GM23338 (cell line): ENCODE results near the gene LRRTM2. TPM values are rescaled to one million over a fixed set of nuclear protein-coding genes. Genes with fewer than 3 reads are reported as not detected.

Source experiments
- ATAC-seq: fragments of 200-7000 bp; cut with Tn5 transposase; 3 replicates; pipeline ENCODE4 v1.9.1; 2020
- DNase-seq: peaks from one replicate; pipeline ENCODE4 v3.0.0-alpha.2; 2015; ENCODE audit warnings: low spot score
- H2AFZ ChIP-seq: fragments of 200-600 bp; sonication (generic); 2 replicates; pipeline ENCODE4 v1.8.0; 2016; ENCODE audit warnings: antibody characterized with exemption, mild to moderate bottlenecking, moderate library complexity
- H3F3A ChIP-seq: fragments of 200-600 bp; sonication (generic); replicated peaks from 2 replicates; pipeline ENCODE4 v1.8.0; 2017; ENCODE audit warnings: antibody characterized with exemption, mixed run types, low read depth
- H3K27ac ChIP-seq: fragments of 200-600 bp; sonication (generic); 2 replicates; pipeline ENCODE4 v1.6.1; 2016; ENCODE audit warnings: low read depth
- H3K27me3 ChIP-seq: fragments of 200-600 bp; sonication (generic); 2 replicates; pipeline ENCODE4 v1.8.0; 2016; ENCODE audit warnings: mild to moderate bottlenecking, mixed run types, moderate library complexity; ENCODE audit not compliant: insufficient read depth
- H3K36me3 ChIP-seq: fragments of 200-600 bp; sonication (generic); 2 replicates; pipeline ENCODE4 v1.8.0; 2016; ENCODE audit warnings: mild to moderate bottlenecking; ENCODE audit not compliant: insufficient read depth
- H3K4me1 ChIP-seq: fragments of 200-600 bp; sonication (generic); 2 replicates; pipeline ENCODE4 v1.8.0; 2016; ENCODE audit warnings: mild to moderate bottlenecking, moderate library complexity; ENCODE audit not compliant: insufficient read depth
- H3K4me2 ChIP-seq: fragments of 200-600 bp; sonication (generic); 2 replicates; pipeline ENCODE4 v1.7.1; 2017; ENCODE audit warnings: mixed run types
- H3K4me3 ChIP-seq: fragments of 200-600 bp; sonication (generic); 2 replicates; pipeline ENCODE4 v1.6.1; 2016; ENCODE audit warnings: mixed run types
- H3K79me2 ChIP-seq: fragments of 200-600 bp; sonication (generic); replicated peaks from 2 replicates; pipeline ENCODE4 v1.8.0; 2017; ENCODE audit warnings: mild to moderate bottlenecking; ENCODE audit not compliant: insufficient read depth
- H3K9me2 ChIP-seq: fragments of 200-600 bp; sonication (generic); 2 replicates; pipeline ENCODE4 v1.8.0; 2017; ENCODE audit not compliant: insufficient read depth
- H4K20me1 ChIP-seq: fragments of 200-600 bp; sonication (generic); replicated peaks from 2 replicates; pipeline ENCODE4 v1.8.0; 2017; ENCODE audit warnings: mild to moderate bottlenecking; ENCODE audit not compliant: insufficient read depth
- H3K27ac Mint-ChIP-seq: 2 replicates; pipeline ENCODE4 v1.8.0; 2020; ENCODE audit warnings: inconsistent platforms, mild to moderate bottlenecking, moderate library complexity, mixed read lengths
- H3K27me3 Mint-ChIP-seq: 3 replicates; pipeline ENCODE4 v1.8.0; 2022; ENCODE audit warnings: low read depth, mild to moderate bottlenecking, moderate library complexity, mixed read lengths, inconsistent platforms; ENCODE audit not compliant: insufficient read depth, poor library complexity
- H3K36me3 Mint-ChIP-seq: 3 replicates; pipeline ENCODE4 v1.8.0; 2021; ENCODE audit warnings: low read depth, mild to moderate bottlenecking, inconsistent platforms, moderate library complexity, mixed read lengths
- H3K4me1 Mint-ChIP-seq: 3 replicates; pipeline ENCODE4 v1.8.0; 2020; ENCODE audit warnings: mild to moderate bottlenecking, inconsistent platforms, mixed read lengths
- H3K4me3 Mint-ChIP-seq: 3 replicates; pipeline ENCODE4 v1.8.0; 2021; ENCODE audit warnings: moderate library complexity, mild to moderate bottlenecking, inconsistent platforms, mixed read lengths
- H3K9me3 Mint-ChIP-seq: 3 replicates; pipeline ENCODE4 v1.8.0; 2020; ENCODE audit warnings: moderate library complexity, mild to moderate bottlenecking, inconsistent platforms, mixed read lengths
- CREB1 ChIP-seq: fragments of 250-450 bp; sonication (Bioruptor Pico); IDR thresholded peaks from 2 replicates; pipeline ENCODE4 v1.5.0; 2020; ENCODE audit warnings: low read depth, mild to moderate bottlenecking, moderate library complexity
- CTCF ChIP-seq, 2 experiments: fragments of 200-600 bp in 1 of 2; sonication (generic) in 1 of 2; conservative IDR thresholded peaks; 2 replicates each; pipeline versions ENCODE4 v1.5.1 to v1.6.1; 2016 to 2017; ENCODE audit warnings: antibody characterized with exemption in 2 of 2, low read depth in 2 of 2, mild to moderate bottlenecking in 2 of 2, moderate library complexity in 1 of 2
- EZH2phosphoT487 ChIP-seq: fragments of 200-600 bp; sonication (generic); IDR thresholded peaks from one replicate; pipeline ENCODE4 v1.8.1; 2018; ENCODE audit warnings: antibody characterized with exemption; ENCODE audit not compliant: unreplicated experiment
- JUNB ChIP-seq: IDR thresholded peaks from one replicate; pipeline ENCODE4 v1.6.1; 2016; ENCODE audit warnings: antibody characterized with exemption; ENCODE audit not compliant: unreplicated experiment
- POLR2AphosphoS5 ChIP-seq: IDR thresholded peaks from 2 replicates; pipeline ENCODE4 v1.6.1; 2016; ENCODE audit warnings: antibody characterized with exemption, low read depth
- REST ChIP-seq: IDR thresholded peaks from one replicate; pipeline ENCODE4 v1.6.1; 2018; ENCODE audit warnings: antibody characterized with exemption; ENCODE audit not compliant: unreplicated experiment
- STAT1 ChIP-seq: IDR thresholded peaks from one replicate; pipeline ENCODE4 v1.6.1; 2016; ENCODE audit warnings: antibody characterized with exemption; ENCODE audit not compliant: unreplicated experiment
- ZNF114 ChIP-seq: fragments of 250-450 bp; sonication (Bioruptor Pico); IDR thresholded peaks from 2 replicates; pipeline ENCODE4 v1.5.0; 2020; ENCODE audit warnings: mild to moderate bottlenecking, moderate library complexity
- ZNF331 ChIP-seq: fragments of 250-450 bp; sonication (Bioruptor Pico); IDR thresholded peaks from 2 replicates; pipeline ENCODE4 v1.5.0; 2020; ENCODE audit warnings: low read depth, mild to moderate bottlenecking, moderate library complexity
- ZNF462 ChIP-seq: fragments of 250-450 bp; sonication (Bioruptor Pico); IDR thresholded peaks from 2 replicates; pipeline ENCODE4 v1.5.0; 2020; ENCODE audit warnings: mild to moderate bottlenecking, moderate library complexity
- polyA plus RNA-seq: library from polyadenylated mRNA; unstranded; fragments of >200 nt; fragmentation: Nextera tagmentation; extraction: Ambion mirVana; gene quantifications from 2 replicates; pipeline ENCODE4 v1.2.1, GENCODE V29; 2016
- total RNA-seq: library from RNA; depleted of rRNA; stranded (reverse); fragments of >200 nt; shearing (Covaris generic); gene quantifications from 2 replicates; pipeline ENCODE4 v1.2.3, GENCODE V29; 2014

The LRRTM2 gene
- total and polyA plus RNA-seq, 2 experiments from 2014 or later, result 1.5 TPM; not detected in 1

GRCh38 chr5:138900281-138900965 lies 25.3 kb upstream of the LRRTM2 start:
- DNase-seq (no peak), ATAC-seq (no peak)
- H4K20me1 ChIP-seq, result peaks cover 4% of the 10 kb centered on the region; the same call in 1 of the 2 replicates
- no peaks in the 10 kb centered on the region for H3K27me3 ChIP-seq
- Mint-ChIP-seq H3K36me3 (peaks cover 36% of the 10 kb centered on the region), H3K9me3 (no peaks in the 10 kb centered on the region), H3K27me3 (peaks cover 3% of the 10 kb centered on the region), H3K27ac (no peak overlapping the region), H3K4me1 (peaks cover 4% of the 10 kb centered on the region; the same call in 2 of the 3 replicates), H3K4me3 (no peak overlapping the region)
- no peaks in the 10 kb centered on the region for H3F3A ChIP-seq
- no peak overlapping the region for H3K27ac ChIP-seq
- H2AFZ ChIP-seq, result no peak overlapping the region
- peaks cover 6% of the 10 kb centered on the region; the same call in 1 of the 2 replicates for H3K4me1 ChIP-seq
- no peak overlapping the region for H3K4me3 ChIP-seq
- H3K79me2 ChIP-seq, result peaks cover 3% of the 10 kb centered on the region
- TF ChIP-seq REST, result no peak
- TF ChIP-seq JUNB, result no peak
- TF ChIP-seq ZNF331 (CRISPR knock-in tag), result no peak
- no peak for TF ChIP-seq POLR2AphosphoS5
- no peak for TF ChIP-seq ZNF114 (CRISPR knock-in tag)
- TF ChIP-seq EZH2phosphoT487, result no peak
- TF ChIP-seq CREB1, result no peak
- H3K4me2 ChIP-seq, result no peak overlapping the region
- H3K9me2 ChIP-seq, result no peaks in the 10 kb centered on the region
- peaks cover 8% of the 10 kb centered on the region for H3K36me3 ChIP-seq

- H3K9me3 Mint-ChIP-seq, result no peaks in the 10 kb centered on the region
- H3K27ac Mint-ChIP-seq, result no peak overlapping the region
- Histone ChIP-seq H3K36me3 (no peaks in the 10 kb centered on the region; the same call in 1 of the 2 replicates), H2AFZ (no peak overlapping the region), H3K79me2 (peaks cover 8% of the 10 kb centered on the region), H3K4me1 (peaks cover 6% of the 10 kb centered on the region; the same call in 1 of the 2 replicates), H3K27me3 (no peaks in the 10 kb centered on the region), H3F3A (no peaks in the 10 kb centered on the region), H3K4me2 (no peak overlapping the region), H4K20me1 (no peaks in the 10 kb centered on the region; the same call in 1 of the 2 replicates), H3K27ac (no peak overlapping the region), H3K4me3 (no peak overlapping the region), H3K9me2 (no peaks in the 10 kb centered on the region)
- H3K36me3 Mint-ChIP-seq, result peaks cover 25% of the 10 kb centered on the region
- ATAC-seq (no peak), DNase-seq (no peak)
- no peak overlapping the region for H3K4me3 Mint-ChIP-seq
- peaks cover 4% of the 10 kb centered on the region; the same call in 2 of the 3 replicates for H3K4me1 Mint-ChIP-seq
- peaks cover 3% of the 10 kb centered on the region for H3K27me3 Mint-ChIP-seq
- TF ChIP-seq CTCF (conservative IDR thresholded peaks at IDR 0.05; ENCODE audit: low read depth in 2 of 2) (no peak), EZH2phosphoT487 (no peak), STAT1 (no peak), ZNF462 (CRISPR knock-in tag) (no peak), JUNB (no peak)
Observed at GRCh38 chr5:138898742-138899141, 23.6 kb upstream of the LRRTM2 start.
